Esophagus muscularis mucosa (tissue), 4 donors: ENCODE measurements around the gene NTRK1. TPM values are rescaled to one million over a fixed set of nuclear protein-coding genes. Genes with fewer than 3 reads are reported as not detected.

ENCODE experiments used
- DNase-seq: peaks from one replicate; pipeline ENCODE4 v3.0.0-alpha.2; 2017; ENCODE audit errors: extremely low spot score
- H3K27ac ChIP-seq, 4 donors: fragments of 200-600 bp; sonication (generic); replicated peaks in 1 of 4; 1 replicate in 3 of 4; 2 replicates in 1 of 4; pipeline ENCODE4 v1.5.1; 2016 to 2019; ENCODE audit warnings: mild to moderate bottlenecking in 1 of 4
- H3K27me3 ChIP-seq, 4 donors: fragments of 200-600 bp; sonication (generic); one replicate each; pipeline versions ENCODE4 v1.5.1 to v1.6.0; 2016 to 2019
- H3K36me3 ChIP-seq, 4 donors: fragments of 200-600 bp; sonication (generic); one replicate each; pipeline ENCODE4 v1.5.1; 2016 to 2019
- H3K4me1 ChIP-seq, 4 donors: fragments of 200-600 bp; sonication (generic); one replicate each; pipeline ENCODE4 v1.5.1; 2016 to 2019
- H3K4me3 ChIP-seq, 4 donors: fragments of 200-600 bp; sonication (generic); 1 replicate in 2 of 4; 2 replicates in 2 of 4; pipeline ENCODE4 v1.5.1; 2016 to 2019; ENCODE audit warnings: mild to moderate bottlenecking in 4 of 4, moderate library complexity in 1 of 4
- H3K9me3 ChIP-seq, 4 donors: fragments of 200-600 bp; sonication (generic); 1 replicate in 3 of 4; 2 replicates in 1 of 4; pipeline ENCODE4 v1.5.1; 2016 to 2019
- CTCF ChIP-seq, 3 experiments: fragments of 200-600 bp in 2 of 3; fragments of 450-650 bp in 1 of 3; sonication (generic) in 2 of 3; IDR thresholded peaks; one replicate each; pipeline ENCODE4 v1.5.1; 2017 to 2019; ENCODE audit warnings: antibody characterized with exemption in 3 of 3, mild to moderate bottlenecking in 2 of 3, moderate library complexity in 1 of 3
- EP300 ChIP-seq: sonication (generic); formaldehyde crosslinking; IDR thresholded peaks from one replicate; pipeline ENCODE4 v1.6.1; 2017; ENCODE audit warnings: antibody characterized with exemption
- POLR2A ChIP-seq: fragments of 450-650 bp; IDR thresholded peaks from one replicate; pipeline ENCODE4 v1.6.1; 2017; ENCODE audit warnings: antibody characterized with exemption, moderate library complexity, mild to moderate bottlenecking, low read depth
- POLR2AphosphoS5 ChIP-seq, 2 donors: sonication (generic); formaldehyde crosslinking; IDR thresholded peaks; one replicate each; pipeline ENCODE4 v1.6.1; 2017; ENCODE audit warnings: antibody characterized with exemption in 2 of 2
- WGBS: methylation state at CpG from one replicate; pipeline ENCODE4 v1.1.5; 2018; 5-methylcytosine and 5-hydroxymethylcytosine counted together
- intact Hi-C: fragments of 100-400 bp; cut with DNase I; formaldehyde crosslinking; loops from one replicate; pipeline ENCODE4 v1.15.1; 2023
- total RNA-seq, 4 donors: library from RNA; depleted of rRNA; stranded (reverse); fragments of >200 nt; gene quantifications; one replicate each; pipeline versions ENCODE4 v1.1.0 to v1.2.1, GENCODE V29; 2016

NTRK1 gene
- total RNA-seq, 4 donors from 2014 or later, result 0.58 to 2.5 (median 1.8) TPM

- no peaks in the 10 kb centered on the region for H3K9me3 ChIP-seq
- H3K27ac ChIP-seq, result no peak overlapping the region
- intact Hi-C loops, result no loop called here
- TF ChIP-seq POLR2A (no peak), CTCF (IDR thresholded peaks at IDR 0.05) (no peak), POLR2AphosphoS5 (IDR thresholded peaks at IDR 0.05) (no peak), EP300 (no peak)
- H3K27me3 ChIP-seq, result peaks cover 0 to 88% (median 18%) of the 10 kb centered on the region in 4 donors
- H3K4me1 ChIP-seq, result peaks cover 10 to 32% (median 23%) of the 10 kb centered on the region in 4 donors
- DNase-seq, result no peak
- H3K36me3 ChIP-seq, result no peaks in the 10 kb centered on the region
- 75% methylated on average over 6 of the region's 7 CpGs for WGBS
- H3K4me3 ChIP-seq, result no peak overlapping the region
Measured at GRCh38 chr1:156847591-156848460, 12.8 kb upstream of the NTRK1 start.

- H3K27ac ChIP-seq, result no peak overlapping the region
- intact Hi-C loops, result no loop called here
- H3K36me3 ChIP-seq, result no peaks in the 10 kb centered on the region
- no peak overlapping the region for H3K4me3 ChIP-seq
- TF ChIP-seq EP300 (no peak), POLR2AphosphoS5 (IDR thresholded peaks at IDR 0.05) (no peak), POLR2A (no peak), CTCF (IDR thresholded peaks at IDR 0.05) (no peak)
- 41% methylated on average over 9 of the region's 36 CpGs for WGBS
- peaks cover 0 to 81% (median 18%) of the 10 kb centered on the region in 4 donors for H3K27me3 ChIP-seq
- peaks cover 10 to 32% (median 23%) of the 10 kb centered on the region in 4 donors for H3K4me1 ChIP-seq
- no peaks in the 10 kb centered on the region for H3K9me3 ChIP-seq
- no peak for DNase-seq
Measured at GRCh38 chr1:156848461-156849150, 12.1 kb upstream of the NTRK1 start.

- no CpG with 5 or more reads among the region's 23 CpGs for WGBS
- intact Hi-C loops, result no loop called here
- peaks cover 0 to 75% (median 17%) of the 10 kb centered on the region in 4 donors for H3K27me3 ChIP-seq
Measured at GRCh38 chr1:156849151-156849496, 11.5 kb upstream of the NTRK1 start.

GRCh38 chr1:156851779-156852417, 8.8 kb upstream of the NTRK1 start:
- Histone ChIP-seq H3K27me3 (peaks cover 0 to 48% (median 0%) of the 10 kb centered on the region in 4 donors), H3K4me1 (peaks cover 0 to 18% (median 11%) of the 10 kb centered on the region in 4 donors), H3K9me3 (no peaks in the 10 kb centered on the region), H3K36me3 (no peaks in the 10 kb centered on the region), H3K27ac (no peak overlapping the region), H3K4me3 (no peak overlapping the region)
- TF ChIP-seq EP300 (no peak), POLR2AphosphoS5 (IDR thresholded peaks at IDR 0.05) (no peak), POLR2A (no peak), CTCF (IDR thresholded peaks at IDR 0.05) (no peak)
- intact Hi-C loops, result no loop called here
- WGBS, result 44% methylated on average over 5 of the region's 17 CpGs
- no peak for DNase-seq

More at GRCh38 chr1:156849151-156849496, 11.5 kb upstream of the NTRK1 start:
- H3K4me3 ChIP-seq, result no peak overlapping the region
- no peaks in the 10 kb centered on the region for H3K9me3 ChIP-seq
- no peak overlapping the region for H3K27ac ChIP-seq
- DNase-seq, result no peak
- H3K4me1 ChIP-seq, result peaks cover 10 to 32% (median 23%) of the 10 kb centered on the region in 4 donors
- TF ChIP-seq EP300 (no peak), POLR2A (no peak), CTCF (IDR thresholded peaks at IDR 0.05) (no peak), POLR2AphosphoS5 (IDR thresholded peaks at IDR 0.05) (no peak)
- H3K36me3 ChIP-seq, result no peaks in the 10 kb centered on the region
